ENCODE data around the gene IFI44. TPM values are rescaled to one million over a fixed set of nuclear protein-coding genes. Genes with fewer than 3 reads are reported as not detected.

The IFI44 gene
- total RNA-seq, 5 donors from 2014 or later (not counting 1 experiment from before 2014, with no cell fraction given), result 27.0 to 54.2 (median 38.1) TPM

- Histone ChIP-seq H3K4me1 (ENCODE audit: control insufficient read depth in 1 of 2, extremely low read depth in 1 of 2, insufficient read depth in 2 of 2, low read length in 2 of 2) (no peaks in the 10 kb centered on the region), H3K27me3 (replicated peaks in 1 of 2; ENCODE audit: control insufficient read depth in 2 of 2, extremely low read depth in 1 of 2, insufficient read depth in 2 of 2, low read length in 1 of 2) (peaks cover 0 to 6% of the 10 kb centered on the region in 2 experiments), H3K27ac (ENCODE audit: low read length) (no peak overlapping the region), H3K9me3 (no peaks in the 10 kb centered on the region), H3K4me3 (ENCODE audit: control insufficient read depth in 1 of 2, extremely low read depth in 1 of 2, low read length in 1 of 2) (no peak overlapping the region), H3K36me3 (ENCODE audit: control insufficient read depth in 2 of 2, extremely low read depth in 1 of 2, insufficient read depth in 1 of 2, low read length in 1 of 2) (no peaks in the 10 kb centered on the region)
- Mint-ChIP-seq H3K9me3 (no peaks in the 10 kb centered on the region), H3K36me3 (no peaks in the 10 kb centered on the region), H3K4me1 (peaks cover 0 to 10% (median 3%) of the 10 kb centered on the region in 3 donors), H3K4me3 (peak overlapping the region in 1 of 3 donors; percentile 27), H3K27ac (no peak overlapping the region), H3K27me3 (peaks cover 0 to 16% of the 10 kb centered on the region in 2 donors)
- POLR2A ChIA-PET, result no interaction called here
- DNase-seq (peak in 6 of 35 experiments; percentile 2 to 33 (median 12)), ATAC-seq (replicated peaks in 1 of 4) (peak; percentile 26 to 75 (median 56))
- 59% methylated on average over 2 of the region's 4 CpGs for WGBS (ENCODE audit: insufficient coverage)
- CTCF ChIA-PET, result interaction anchor here (0.6 to 1.2 kb wide), 6 partner anchors 12 to 476 kb away, joined by 3 to 6 read pairs (median 4); partner anchors contain the start of gene IFI44L (in 1 of the 2)
Measured at GRCh38 chr1:78607944-78608343, 41.7 kb upstream of the IFI44 start.

GRCh38 chr1:78617615-78618026 lies 32.0 kb upstream of the IFI44 start:
- 0% methylated on average over 2 of the region's 7 CpGs for WGBS (ENCODE audit: insufficient coverage)
- peak; percentile 64 to 74 (median 68) for ATAC-seq (replicated peaks in 1 of 4)
- H3K4me3 Mint-ChIP-seq, result peak overlapping the region in 1 of 3 donors; percentile 10
- H3K27ac Mint-ChIP-seq, result peak overlapping the region; percentile 45 to 82
- DNase-seq, result peak in 34 of 35 experiments; percentile 6 to 89 (median 33)
- POLR2A ChIA-PET, result no interaction called here
- Histone ChIP-seq H3K27me3 (replicated peaks in 1 of 2; ENCODE audit: control insufficient read depth in 2 of 2, extremely low read depth in 1 of 2, insufficient read depth in 2 of 2, low read length in 1 of 2) (no peaks in the 10 kb centered on the region), H3K4me1 (ENCODE audit: control insufficient read depth in 1 of 2, extremely low read depth in 1 of 2, insufficient read depth in 2 of 2, low read length in 2 of 2) (peaks cover 16 to 21% of the 10 kb centered on the region in 2 experiments), H3K4me3 (ENCODE audit: control insufficient read depth in 1 of 2, extremely low read depth in 1 of 2, low read length in 1 of 2) (no peak overlapping the region), H3K9me3 (no peaks in the 10 kb centered on the region), H3K36me3 (ENCODE audit: control insufficient read depth in 2 of 2, extremely low read depth in 1 of 2, insufficient read depth in 1 of 2, low read length in 1 of 2) (no peaks in the 10 kb centered on the region), H3K27ac (ENCODE audit: low read length) (no peak overlapping the region)
- H3K4me1 Mint-ChIP-seq, result peaks cover 39 to 48% (median 40%) of the 10 kb centered on the region in 3 donors
- no peaks in the 10 kb centered on the region for H3K27me3 Mint-ChIP-seq
- H3K36me3 Mint-ChIP-seq, result no peaks in the 10 kb centered on the region
- CTCF ChIA-PET, result interaction anchor here (0.6 to 2.0 kb wide), 21 partner anchors 9 to 473 kb away, joined by 3 to 18 read pairs (median 4); partner anchors contain the start of gene IFI44 (in 2 of the 2)
- no peaks in the 10 kb centered on the region for H3K9me3 Mint-ChIP-seq

GRCh38 chr1:78619032-78619431 lies 30.6 kb upstream of the IFI44 start:
- POLR2A ChIA-PET, result no interaction called here
- no peak for DNase-seq
- no peak for ATAC-seq (replicated peaks in 1 of 4)
- Histone ChIP-seq H3K27me3 (replicated peaks in 1 of 2; ENCODE audit: control insufficient read depth in 2 of 2, extremely low read depth in 1 of 2, insufficient read depth in 2 of 2, low read length in 1 of 2) (no peaks in the 10 kb centered on the region), H3K27ac (ENCODE audit: low read length) (peak overlapping the region; percentile 81), H3K9me3 (no peaks in the 10 kb centered on the region), H3K4me3 (ENCODE audit: control insufficient read depth in 1 of 2, extremely low read depth in 1 of 2, low read length in 1 of 2) (no peak overlapping the region), H3K4me1 (ENCODE audit: control insufficient read depth in 1 of 2, extremely low read depth in 1 of 2, insufficient read depth in 2 of 2, low read length in 2 of 2) (peaks cover 20 to 31% of the 10 kb centered on the region in 2 experiments), H3K36me3 (ENCODE audit: control insufficient read depth in 2 of 2, extremely low read depth in 1 of 2, insufficient read depth in 1 of 2, low read length in 1 of 2) (no peaks in the 10 kb centered on the region)
- H3K4me1 Mint-ChIP-seq, result peaks cover 54 to 60% (median 54%) of the 10 kb centered on the region in 3 donors
- H3K27ac Mint-ChIP-seq, result peak overlapping the region; percentile 88 to 93
- peaks cover 6% of the 10 kb centered on the region for H3K36me3 Mint-ChIP-seq
- H3K4me3 Mint-ChIP-seq, result peak overlapping the region; percentile 47 to 83 (median 81)
- no peaks in the 10 kb centered on the region for H3K27me3 Mint-ChIP-seq
- 80% methylated on average over 1 of the region's 3 CpGs for WGBS (ENCODE audit: insufficient coverage)
- CTCF ChIA-PET, result interaction anchor here (0.5 to 2.8 kb wide), 4 partner anchors 15 to 1145 kb away, joined by 3 to 25 read pairs (median 10); partner anchors contain the start of gene IFI44 (in 1 of the 2)
- no peaks in the 10 kb centered on the region for H3K9me3 Mint-ChIP-seq

- Histone ChIP-seq H3K36me3 (ENCODE audit: control insufficient read depth in 2 of 2, extremely low read depth in 1 of 2, insufficient read depth in 1 of 2, low read length in 1 of 2) (no peaks in the 10 kb centered on the region), H3K4me1 (ENCODE audit: control insufficient read depth in 1 of 2, extremely low read depth in 1 of 2, insufficient read depth in 2 of 2, low read length in 2 of 2) (peaks cover 20 to 31% of the 10 kb centered on the region in 2 experiments), H3K27ac (ENCODE audit: low read length) (peak overlapping the region; percentile 81), H3K9me3 (no peaks in the 10 kb centered on the region), H3K27me3 (replicated peaks in 1 of 2; ENCODE audit: control insufficient read depth in 2 of 2, extremely low read depth in 1 of 2, insufficient read depth in 2 of 2, low read length in 1 of 2) (no peaks in the 10 kb centered on the region), H3K4me3 (ENCODE audit: control insufficient read depth in 1 of 2, extremely low read depth in 1 of 2, low read length in 1 of 2) (no peak overlapping the region)
- Mint-ChIP-seq H3K27ac (peak overlapping the region; percentile 88 to 93), H3K9me3 (no peaks in the 10 kb centered on the region), H3K4me1 (peaks cover 57 to 64% (median 58%) of the 10 kb centered on the region in 3 donors), H3K27me3 (no peaks in the 10 kb centered on the region), H3K36me3 (peaks cover 10% of the 10 kb centered on the region), H3K4me3 (peak overlapping the region; percentile 72 to 83 (median 81))
- peak in 1 of 35 experiments; percentile 25 for DNase-seq
- POLR2A ChIA-PET, result interaction anchor here (0.9 to 1.4 kb wide), 4 partner anchors 28 to 32 kb away, joined by 3 to 6 read pairs (median 4); partner anchors contain the start of gene IFI44 (in 2 of the 2)
- peak in 3 of 4 experiments; percentile 10 to 29 (median 17) for ATAC-seq (replicated peaks in 1 of 4)
- WGBS (ENCODE audit: insufficient coverage), result 84% methylated on average over 4 of the region's 4 CpGs
- CTCF ChIA-PET, result interaction anchor here (0.8 to 2.8 kb wide), 9 partner anchors 10 to 58 kb away, joined by 3 to 25 read pairs (median 5); partner anchors contain the start of gene IFI44 (in 1 of the 2)
Measured at GRCh38 chr1:78619446-78619802, 30.2 kb upstream of the IFI44 start.

GRCh38 chr1:78619803-78620579 lies 29.6 kb upstream of the IFI44 start, which contains the start of gene IFI44L:
Gene IFI44L (plus strand): TSS chr1:78620448. CDS start chr1:78627916, 7,468 bp downstream.
- CTCF ChIA-PET, result interaction anchor here (0.6 to 2.8 kb wide), 18 partner anchors 11 to 981 kb away, joined by 3 to 25 read pairs (median 4); partner anchors contain the start of gene IFI44 (in 2 of the 2)
- no peaks in the 10 kb centered on the region for H3K27me3 ChIP-seq (replicated peaks in 1 of 2; ENCODE audit: control insufficient read depth in 2 of 2, extremely low read depth in 1 of 2, insufficient read depth in 2 of 2, low read length in 1 of 2)

GRCh38 chr1:78620666-78621065 lies 29.0 kb upstream of the IFI44 start:
- POLR2A ChIA-PET, result interaction anchor here in 1 of 2 donors (0.5 to 1.4 kb wide), 2 partner anchors 22 to 29 kb away, joined by 3 to 5 read pairs; partner anchors contain the start of gene IFI44
- Histone ChIP-seq H3K27ac (ENCODE audit: low read length) (peak overlapping the region; percentile 81), H3K9me3 (no peaks in the 10 kb centered on the region), H3K4me3 (ENCODE audit: control insufficient read depth in 1 of 2, extremely low read depth in 1 of 2, low read length in 1 of 2) (peak overlapping the region; percentile 10 to 47), H3K4me1 (ENCODE audit: control insufficient read depth in 1 of 2, extremely low read depth in 1 of 2, insufficient read depth in 2 of 2, low read length in 2 of 2) (peaks cover 20 to 31% of the 10 kb centered on the region in 2 experiments), H3K36me3 (ENCODE audit: control insufficient read depth in 2 of 2, extremely low read depth in 1 of 2, insufficient read depth in 1 of 2, low read length in 1 of 2) (no peaks in the 10 kb centered on the region), H3K27me3 (replicated peaks in 1 of 2; ENCODE audit: control insufficient read depth in 2 of 2, extremely low read depth in 1 of 2, insufficient read depth in 2 of 2, low read length in 1 of 2) (no peaks in the 10 kb centered on the region)
- peak overlapping the region; percentile 72 to 83 (median 81) for H3K4me3 Mint-ChIP-seq
- H3K36me3 Mint-ChIP-seq, result peaks cover 20% of the 10 kb centered on the region
- no peaks in the 10 kb centered on the region for H3K9me3 Mint-ChIP-seq
- CTCF ChIA-PET, result interaction anchor here (0.6 to 2.8 kb wide), 11 partner anchors 13 to 287 kb away, joined by 3 to 25 read pairs (median 4); partner anchors contain the start of gene IFI44 (in 2 of the 2)
- H3K4me1 Mint-ChIP-seq, result peaks cover 68 to 76% (median 69%) of the 10 kb centered on the region in 3 donors
- no peak for ATAC-seq (replicated peaks in 1 of 4)
- H3K27ac Mint-ChIP-seq, result peak overlapping the region; percentile 88 to 93
- no CpG with 5 or more reads among the region's 1 CpG for WGBS (ENCODE audit: insufficient coverage)
- peak in 1 of 35 experiments; percentile 28 for DNase-seq
- H3K27me3 Mint-ChIP-seq, result no peaks in the 10 kb centered on the region

More at GRCh38 chr1:78619803-78620579, 29.6 kb upstream of the IFI44 start, which contains the start of gene IFI44L:
- Histone ChIP-seq H3K36me3 (ENCODE audit: control insufficient read depth in 2 of 2, extremely low read depth in 1 of 2, insufficient read depth in 1 of 2, low read length in 1 of 2) (no peaks in the 10 kb centered on the region), H3K27ac (ENCODE audit: low read length) (peak within 1 kb of the TSS; percentile 81), H3K4me3 (ENCODE audit: control insufficient read depth in 1 of 2, extremely low read depth in 1 of 2, low read length in 1 of 2) (peak within 1 kb of the TSS; percentile 10 to 47), H3K4me1 (ENCODE audit: control insufficient read depth in 1 of 2, extremely low read depth in 1 of 2, insufficient read depth in 2 of 2, low read length in 2 of 2) (peaks cover 20 to 31% of the 10 kb centered on the region in 2 experiments), H3K9me3 (no peaks in the 10 kb centered on the region)
- ATAC-seq (replicated peaks in 1 of 4) (peak; percentile 25 to 60 (median 38)), DNase-seq (peak in 32 of 35 experiments; percentile 3 to 69 (median 35))
- POLR2A ChIA-PET, result interaction anchor here (0.5 to 1.4 kb wide), 6 partner anchors 14 to 32 kb away, joined by 3 to 6 read pairs (median 4); partner anchors contain the start of gene IFI44 (in 2 of the 2)
- WGBS (ENCODE audit: insufficient coverage), result no CpG with 5 or more reads among the region's 9 CpGs
- peak within 1 kb of the TSS; percentile 72 to 83 (median 81) for H3K4me3 Mint-ChIP-seq
- H3K9me3 Mint-ChIP-seq, result no peaks in the 10 kb centered on the region
- peaks cover 63 to 70% (median 63%) of the 10 kb centered on the region in 3 donors for H3K4me1 Mint-ChIP-seq
- H3K36me3 Mint-ChIP-seq, result peaks cover 16% of the 10 kb centered on the region
- peak within 1 kb of the TSS; percentile 88 to 93 for H3K27ac Mint-ChIP-seq
- no peaks in the 10 kb centered on the region for H3K27me3 Mint-ChIP-seq
